ENCODE results near the gene STMN1.

DNA sequence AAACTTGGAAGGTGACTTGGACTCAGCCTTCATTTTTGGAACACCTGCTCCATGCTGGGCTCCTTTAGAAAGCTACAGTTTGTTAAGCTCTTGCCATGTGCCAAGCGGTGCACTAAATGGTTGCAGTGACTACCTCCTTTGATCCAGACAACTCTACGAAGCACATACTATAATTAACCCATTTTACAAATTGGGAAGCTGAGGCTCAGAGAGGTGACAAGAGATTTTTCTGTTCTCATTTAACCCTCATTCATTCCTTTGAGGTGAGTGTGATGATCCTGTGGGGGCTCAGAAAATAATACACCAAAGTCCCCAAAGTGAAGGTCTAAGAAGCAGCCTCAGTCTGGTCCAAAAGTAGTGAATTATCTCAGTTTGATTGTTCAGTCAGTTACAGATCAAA is 29.1 kb downstream of the STMN1 start:
- TF ChIP-seq POLR2AphosphoS5 (IDR thresholded peaks at IDR 0.05) (no peak), CTCF (IDR thresholded peaks at IDR 0.05) (no peak), POLR2A (IDR thresholded peaks at IDR 0.05) (no peak), EP300 (IDR thresholded peaks at IDR 0.05) (no peak)
